ENCODE results near the gene DESI2.

DESI2 gene

DNA sequence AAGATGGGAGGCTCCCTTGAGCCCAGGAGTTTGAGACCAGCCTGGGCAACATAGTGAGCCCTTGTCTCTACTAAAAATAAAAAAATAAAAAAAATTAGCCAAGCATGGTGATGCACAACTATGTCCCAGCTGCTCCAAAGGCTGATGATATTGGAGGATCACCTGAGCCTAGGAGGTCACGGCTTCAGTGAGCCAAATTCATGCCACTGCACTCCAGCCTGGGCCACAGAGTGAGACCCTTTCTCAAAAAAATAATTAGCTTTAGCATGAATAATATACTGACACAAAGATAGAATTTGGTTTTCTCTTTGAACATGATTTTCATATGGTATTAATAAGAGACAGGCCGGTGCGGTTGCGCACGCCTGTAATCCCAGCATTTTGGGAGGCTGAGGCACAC, 88.8 kb downstream of the DESI2 start:
- Histone ChIP-seq H3K36me3 (ENCODE audit: control insufficient read depth, insufficient read depth, low read length) (no peaks in the 10 kb centered on the region), H3K27me3 (replicated peaks; ENCODE audit: control insufficient read depth, insufficient read depth, low read length, poor library complexity, severe bottlenecking) (no peaks in the 10 kb centered on the region), H3K4me1 (ENCODE audit: control insufficient read depth, insufficient read depth, low read length, poor library complexity, severe bottlenecking) (no peaks in the 10 kb centered on the region), H3K27ac (ENCODE audit: insufficient read depth, low read length, poor library complexity, severe bottlenecking) (no peak overlapping the region), H3K4me3 (ENCODE audit: insufficient read depth, low read depth, low read length, poor library complexity, severe bottlenecking) (no peak overlapping the region), H3K9me3 (ENCODE audit: control insufficient read depth, low read length) (no peaks in the 10 kb centered on the region)
- no peak for DNase-seq

DNA sequence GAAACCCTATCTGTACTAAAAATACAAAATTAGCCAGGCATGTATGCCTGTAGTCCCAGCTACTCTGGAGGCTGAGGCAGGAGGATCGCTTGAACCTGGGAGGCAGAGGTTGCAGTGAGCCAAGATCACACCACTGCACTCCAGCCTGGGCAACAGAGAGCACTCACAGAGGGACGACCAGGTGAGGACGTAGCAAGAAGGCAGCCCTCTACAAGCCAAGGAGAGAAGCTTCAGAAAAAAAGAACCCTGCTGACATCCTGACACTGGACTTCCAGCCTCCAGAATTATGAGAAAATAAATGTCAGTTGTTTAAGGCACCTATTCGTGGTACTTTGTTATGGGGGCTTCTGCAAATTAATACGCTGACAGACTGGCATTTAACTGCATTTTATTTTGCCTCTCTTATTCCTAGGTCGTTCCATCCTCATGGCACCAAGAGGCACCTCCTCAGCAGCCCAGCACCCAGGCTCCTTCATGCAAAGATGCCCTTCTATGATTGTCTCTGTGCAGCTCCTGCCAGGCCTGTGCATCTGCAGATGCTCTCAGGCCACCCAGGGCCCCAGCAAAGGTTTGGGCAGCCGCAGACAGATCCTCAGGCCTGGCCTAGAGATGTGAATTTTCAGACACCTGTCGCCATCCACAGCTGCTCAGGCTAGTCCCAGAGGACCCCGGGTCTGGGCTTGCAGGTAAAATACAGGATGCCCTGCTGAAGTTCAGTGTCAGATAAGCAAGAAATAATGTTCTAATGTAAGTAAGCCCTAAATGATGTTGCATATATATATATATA, 96.5 kb downstream of the DESI2 start:
- DNase-seq = no peak
- Histone ChIP-seq H3K27ac (ENCODE audit: insufficient read depth, low read length, poor library complexity, severe bottlenecking) (no peak overlapping the region), H3K36me3 (ENCODE audit: control insufficient read depth, insufficient read depth, low read length) (no peaks in the 10 kb centered on the region), H3K9me3 (ENCODE audit: control insufficient read depth, low read length) (no peaks in the 10 kb centered on the region), H3K4me1 (ENCODE audit: control insufficient read depth, insufficient read depth, low read length, poor library complexity, severe bottlenecking) (no peaks in the 10 kb centered on the region), H3K4me3 (ENCODE audit: insufficient read depth, low read depth, low read length, poor library complexity, severe bottlenecking) (no peak overlapping the region), H3K27me3 (replicated peaks; ENCODE audit: control insufficient read depth, insufficient read depth, low read length, poor library complexity, severe bottlenecking) (no peaks in the 10 kb centered on the region)

DNA sequence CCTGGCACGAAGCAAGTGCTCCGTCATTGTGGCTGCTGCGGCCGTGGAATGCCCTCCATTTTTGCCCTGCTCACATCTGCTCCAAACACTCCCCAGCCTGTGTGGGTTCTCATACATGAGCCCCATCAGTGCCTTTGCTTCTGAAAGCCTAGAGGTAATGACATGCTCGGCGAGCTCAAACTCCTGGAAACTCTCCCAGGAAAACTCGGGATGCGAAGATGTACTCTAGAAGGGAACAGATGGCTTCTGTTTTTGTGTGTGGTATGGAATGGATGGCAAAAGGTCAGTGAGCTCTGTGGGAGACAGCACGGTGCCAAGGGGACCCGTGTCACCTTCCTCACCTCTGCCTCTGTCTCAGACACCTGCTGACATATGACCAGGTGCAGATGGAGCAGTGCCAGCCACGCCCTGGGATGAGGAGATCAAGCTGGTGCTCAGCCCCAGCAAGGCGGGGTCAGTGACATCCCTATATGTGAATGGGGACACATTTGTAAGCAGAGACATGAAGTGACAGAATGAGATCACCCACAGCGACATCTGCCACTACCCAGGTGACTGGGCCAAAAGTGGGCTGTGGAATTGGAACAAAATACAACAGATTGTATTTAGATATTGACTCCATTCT, 98.5 kb downstream of the DESI2 start:
- Histone ChIP-seq H3K27ac (ENCODE audit: insufficient read depth, low read length, poor library complexity, severe bottlenecking) (no peak overlapping the region), H3K4me3 (ENCODE audit: insufficient read depth, low read depth, low read length, poor library complexity, severe bottlenecking) (no peak overlapping the region), H3K4me1 (ENCODE audit: control insufficient read depth, insufficient read depth, low read length, poor library complexity, severe bottlenecking) (no peaks in the 10 kb centered on the region), H3K27me3 (replicated peaks; ENCODE audit: control insufficient read depth, insufficient read depth, low read length, poor library complexity, severe bottlenecking) (no peaks in the 10 kb centered on the region), H3K9me3 (ENCODE audit: control insufficient read depth, low read length) (no peaks in the 10 kb centered on the region), H3K36me3 (ENCODE audit: control insufficient read depth, insufficient read depth, low read length) (no peaks in the 10 kb centered on the region)
- DNase-seq = no peak

DNA sequence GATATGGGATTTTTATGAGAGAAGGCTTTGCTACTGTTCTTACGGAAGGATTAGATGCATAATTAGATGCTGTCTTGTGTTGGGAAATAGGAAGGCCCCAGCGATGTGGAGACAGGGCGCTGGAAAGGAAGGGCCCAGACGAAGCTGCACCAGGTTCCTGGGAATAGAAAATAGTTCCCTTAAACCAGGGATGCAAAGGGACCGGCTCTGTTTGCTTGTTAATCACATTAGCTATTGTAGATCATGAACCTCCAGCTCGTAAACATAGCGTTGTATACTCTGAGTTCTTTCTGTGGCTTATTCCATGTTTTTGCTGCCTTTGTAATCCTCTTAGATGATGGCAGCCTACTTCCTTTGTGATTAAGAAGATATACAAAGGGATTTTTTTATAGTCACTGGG, 102.7 kb downstream of the DESI2 start:
- Histone ChIP-seq H3K4me1 (ENCODE audit: control insufficient read depth, insufficient read depth, low read length, poor library complexity, severe bottlenecking) (no peaks in the 10 kb centered on the region), H3K27ac (ENCODE audit: insufficient read depth, low read length, poor library complexity, severe bottlenecking) (no peak overlapping the region), H3K4me3 (ENCODE audit: insufficient read depth, low read depth, low read length, poor library complexity, severe bottlenecking) (no peak overlapping the region), H3K27me3 (replicated peaks; ENCODE audit: control insufficient read depth, insufficient read depth, low read length, poor library complexity, severe bottlenecking) (no peaks in the 10 kb centered on the region), H3K9me3 (ENCODE audit: control insufficient read depth, low read length) (no peaks in the 10 kb centered on the region), H3K36me3 (ENCODE audit: control insufficient read depth, insufficient read depth, low read length) (no peaks in the 10 kb centered on the region)
- no peak for DNase-seq

DNA sequence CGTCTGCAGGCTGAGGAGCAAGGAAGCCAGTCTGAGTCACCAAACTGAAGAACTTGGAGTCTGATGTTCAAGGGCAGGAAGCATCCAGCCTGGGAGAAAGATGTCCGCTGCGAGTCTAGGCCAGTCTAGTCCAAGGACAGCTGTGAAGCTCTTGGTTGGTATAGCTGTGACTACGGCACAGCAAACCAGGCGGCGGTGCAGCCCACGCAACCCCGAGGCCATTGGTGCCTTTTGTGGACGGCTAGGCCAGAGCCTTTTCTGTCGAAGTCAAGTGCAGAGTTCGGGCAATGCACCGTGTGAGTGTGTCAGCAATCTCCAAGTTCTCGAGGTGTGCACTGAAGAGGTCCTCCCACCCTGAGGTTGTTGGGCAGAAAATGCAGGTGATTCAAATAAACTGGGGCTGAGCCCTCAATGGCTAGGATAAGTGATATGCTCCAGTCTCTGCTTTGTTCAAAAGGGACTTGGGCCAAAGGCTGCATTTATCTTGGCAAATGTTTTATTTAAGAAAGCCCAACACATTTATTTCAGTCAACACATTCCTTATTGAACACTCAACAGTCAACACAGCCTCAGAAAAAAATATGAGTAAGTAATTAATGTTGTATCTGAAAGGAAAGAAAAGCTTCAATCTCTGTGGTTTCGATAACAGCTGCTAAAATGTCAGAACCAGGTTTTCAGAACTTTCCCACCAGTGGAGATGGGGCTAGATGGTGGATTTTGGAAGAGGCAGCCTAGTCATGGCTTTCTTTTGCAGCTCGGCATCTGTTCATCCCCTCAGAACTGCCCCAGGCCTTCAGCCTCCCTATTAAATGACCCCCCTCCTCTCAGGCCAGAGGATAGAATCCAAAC, 104.4 kb downstream of the DESI2 start:
- H3K4me1 ChIP-seq (ENCODE audit: control insufficient read depth, insufficient read depth, low read length, poor library complexity, severe bottlenecking) = no peaks in the 10 kb centered on the region
- no peak overlapping the region for H3K4me3 ChIP-seq (ENCODE audit: insufficient read depth, low read depth, low read length, poor library complexity, severe bottlenecking)
- no peak overlapping the region for H3K27ac ChIP-seq (ENCODE audit: insufficient read depth, low read length, poor library complexity, severe bottlenecking)
- DNase-seq = no peak
- H3K27me3 ChIP-seq (replicated peaks; ENCODE audit: control insufficient read depth, insufficient read depth, low read length, poor library complexity, severe bottlenecking) = no peaks in the 10 kb centered on the region
- no peaks in the 10 kb centered on the region for H3K36me3 ChIP-seq (ENCODE audit: control insufficient read depth, insufficient read depth, low read length)
- H3K9me3 ChIP-seq (ENCODE audit: control insufficient read depth, low read length) = no peaks in the 10 kb centered on the region
